ENCODE measurements around the gene GEN1.

The GEN1 gene, protein sequence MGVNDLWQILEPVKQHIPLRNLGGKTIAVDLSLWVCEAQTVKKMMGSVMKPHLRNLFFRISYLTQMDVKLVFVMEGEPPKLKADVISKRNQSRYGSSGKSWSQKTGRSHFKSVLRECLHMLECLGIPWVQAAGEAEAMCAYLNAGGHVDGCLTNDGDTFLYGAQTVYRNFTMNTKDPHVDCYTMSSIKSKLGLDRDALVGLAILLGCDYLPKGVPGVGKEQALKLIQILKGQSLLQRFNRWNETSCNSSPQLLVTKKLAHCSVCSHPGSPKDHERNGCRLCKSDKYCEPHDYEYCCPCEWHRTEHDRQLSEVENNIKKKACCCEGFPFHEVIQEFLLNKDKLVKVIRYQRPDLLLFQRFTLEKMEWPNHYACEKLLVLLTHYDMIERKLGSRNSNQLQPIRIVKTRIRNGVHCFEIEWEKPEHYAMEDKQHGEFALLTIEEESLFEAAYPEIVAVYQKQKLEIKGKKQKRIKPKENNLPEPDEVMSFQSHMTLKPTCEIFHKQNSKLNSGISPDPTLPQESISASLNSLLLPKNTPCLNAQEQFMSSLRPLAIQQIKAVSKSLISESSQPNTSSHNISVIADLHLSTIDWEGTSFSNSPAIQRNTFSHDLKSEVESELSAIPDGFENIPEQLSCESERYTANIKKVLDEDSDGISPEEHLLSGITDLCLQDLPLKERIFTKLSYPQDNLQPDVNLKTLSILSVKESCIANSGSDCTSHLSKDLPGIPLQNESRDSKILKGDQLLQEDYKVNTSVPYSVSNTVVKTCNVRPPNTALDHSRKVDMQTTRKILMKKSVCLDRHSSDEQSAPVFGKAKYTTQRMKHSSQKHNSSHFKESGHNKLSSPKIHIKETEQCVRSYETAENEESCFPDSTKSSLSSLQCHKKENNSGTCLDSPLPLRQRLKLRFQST

DNA sequence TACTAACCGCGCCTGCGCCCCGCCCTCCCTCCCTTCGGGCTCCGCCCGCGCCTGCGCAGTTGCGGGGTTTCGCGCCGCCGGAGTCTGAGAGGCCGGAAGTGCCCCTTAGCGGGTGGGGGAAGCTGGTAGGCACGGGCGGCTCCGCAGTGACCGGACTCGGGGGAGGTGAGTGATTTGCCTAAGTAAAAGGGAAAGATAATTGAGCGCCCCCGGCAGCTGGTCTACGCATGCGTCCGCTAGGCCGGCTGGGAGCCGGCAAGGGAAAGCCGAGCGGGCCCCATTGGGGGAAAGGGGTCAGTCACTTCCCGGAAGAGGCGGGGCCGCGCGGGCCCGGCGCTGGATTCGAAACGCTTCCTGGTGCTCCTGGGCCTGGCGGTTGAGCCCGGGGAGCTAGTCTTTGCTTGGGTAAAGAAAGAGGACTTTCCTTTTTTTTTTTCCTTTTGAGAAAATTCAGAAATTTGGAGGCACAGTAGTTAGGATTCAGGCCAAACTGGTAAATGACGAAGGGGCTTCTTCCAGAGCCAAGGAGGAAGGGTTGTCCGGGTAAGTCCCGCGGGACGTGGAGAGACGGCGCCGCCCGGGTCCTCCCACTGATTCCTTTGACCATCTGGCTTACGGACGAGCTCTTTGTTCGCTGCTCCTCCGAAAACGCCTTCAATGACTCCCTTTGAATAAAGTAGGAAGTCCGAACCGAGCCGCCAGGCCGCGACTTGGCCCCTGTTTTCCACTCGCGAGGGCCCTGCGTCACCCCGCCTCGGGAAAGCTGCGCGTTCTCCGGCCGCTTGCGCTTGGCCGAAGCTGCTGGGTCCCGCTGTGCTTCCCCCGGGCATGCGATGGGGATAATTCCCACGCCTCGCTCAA, at the start of gene GEN1, which contains the start of gene SMC6:
TSS of gene GEN1 (plus strand) at position 336 of the 861 bp plus-strand sequence. CDS start 5,806 bp downstream, outside the sequence.
TSS of gene SMC6 (minus strand) at position 8 of the 861 bp plus-strand sequence. CDS start 7,864 bp downstream, outside the sequence.
- Histone ChIP-seq H3K9me3 (ENCODE audit: control insufficient read depth, low read depth, low read length) (no peaks in the 10 kb centered on the region), H3K4me3 (ENCODE audit: low read length) (peak within 1 kb of the TSS; percentile 96), H3K36me3 (ENCODE audit: control insufficient read depth, low read depth, low read length) (no peaks in the 10 kb centered on the region), H3K27me3 (ENCODE audit: control insufficient read depth, insufficient read depth, low read length) (no peaks in the 10 kb centered on the region), H3K9ac (ENCODE audit: low read length) (peak within 1 kb of the TSS; percentile 94), H3K27ac (ENCODE audit: low read length) (peak within 1 kb of the TSS; percentile 67), H3K4me1 (ENCODE audit: control insufficient read depth, low read depth, low read length) (peaks cover 28% of the 10 kb centered on the region)

DNA sequence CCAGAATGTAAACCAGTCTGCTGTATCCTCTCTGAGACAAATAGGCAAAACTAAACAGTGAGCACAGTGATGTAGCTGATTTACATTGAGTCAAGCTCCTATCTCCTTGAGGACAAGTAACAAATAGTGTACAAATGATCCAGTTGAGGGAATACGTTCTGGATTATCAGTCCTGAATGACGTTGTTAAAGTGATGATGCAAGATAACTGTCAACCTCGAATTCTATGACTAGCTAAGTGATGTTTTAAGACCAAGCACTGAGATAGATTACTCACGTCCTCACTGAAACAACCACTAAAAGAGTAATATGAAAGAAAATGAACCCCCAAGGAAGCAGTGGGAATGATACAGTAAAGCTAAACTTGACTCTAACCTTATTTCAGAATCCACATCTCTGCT, 47.1 kb upstream of the GEN1 start:
- Histone ChIP-seq H3K4me1 (ENCODE audit: control insufficient read depth, low read depth, low read length) (no peaks in the 10 kb centered on the region), H3K4me3 (ENCODE audit: low read length) (no peak overlapping the region), H3K27me3 (ENCODE audit: control insufficient read depth, insufficient read depth, low read length) (no peaks in the 10 kb centered on the region), H3K9me3 (ENCODE audit: control insufficient read depth, low read depth, low read length) (no peaks in the 10 kb centered on the region), H3K9ac (ENCODE audit: low read length) (no peak overlapping the region), H3K36me3 (ENCODE audit: control insufficient read depth, low read depth, low read length) (peaks cover 71% of the 10 kb centered on the region), H3K27ac (ENCODE audit: low read length) (no peak overlapping the region)

DNA sequence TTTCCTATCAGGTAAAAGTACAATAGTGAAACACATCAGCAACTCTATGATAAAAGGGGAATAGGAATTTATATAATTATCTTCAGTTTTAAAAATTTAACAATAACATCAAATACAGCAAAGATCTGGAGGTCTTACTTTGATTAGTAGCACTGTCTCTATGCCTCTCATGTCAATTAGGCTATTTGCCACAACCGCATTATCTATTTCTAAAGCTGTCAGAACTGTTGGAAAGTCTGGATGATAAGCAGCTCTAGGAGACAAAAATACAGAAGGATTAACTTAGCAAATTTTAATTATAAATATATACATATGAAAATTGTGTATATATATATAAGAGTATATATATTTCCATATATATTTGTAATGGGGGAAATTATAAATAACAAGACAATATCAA, 45.4 kb upstream of the GEN1 start:
- Histone ChIP-seq H3K9ac (ENCODE audit: low read length) (no peak overlapping the region), H3K9me3 (ENCODE audit: control insufficient read depth, low read depth, low read length) (no peaks in the 10 kb centered on the region), H3K36me3 (ENCODE audit: control insufficient read depth, low read depth, low read length) (peaks cover 75% of the 10 kb centered on the region), H3K27ac (ENCODE audit: low read length) (no peak overlapping the region), H3K4me1 (ENCODE audit: control insufficient read depth, low read depth, low read length) (no peaks in the 10 kb centered on the region), H3K27me3 (ENCODE audit: control insufficient read depth, insufficient read depth, low read length) (no peaks in the 10 kb centered on the region), H3K4me3 (ENCODE audit: low read length) (no peak overlapping the region)

DNA sequence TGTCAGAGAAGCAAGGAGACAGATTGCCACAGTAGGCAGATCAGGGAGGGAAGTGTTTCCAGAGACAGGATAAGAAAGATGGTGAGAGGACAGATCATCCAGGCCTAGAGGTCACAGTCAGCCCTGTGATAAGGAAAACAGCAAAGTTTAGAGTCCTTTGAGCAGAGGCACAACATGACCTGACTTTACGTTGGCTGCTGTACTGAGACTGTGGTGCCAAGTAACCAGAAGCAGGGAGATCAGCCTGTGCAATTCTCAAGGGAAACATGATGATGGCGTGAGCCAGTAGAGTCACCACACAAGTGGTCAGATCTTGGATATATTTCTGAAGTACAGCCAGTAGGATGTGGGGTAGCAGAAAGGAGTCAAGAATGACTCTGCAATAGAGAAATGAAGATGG, 44.0 kb upstream of the GEN1 start:
- Histone ChIP-seq H3K4me1 (ENCODE audit: control insufficient read depth, low read depth, low read length) (no peaks in the 10 kb centered on the region), H3K27me3 (ENCODE audit: control insufficient read depth, insufficient read depth, low read length) (no peaks in the 10 kb centered on the region), H3K36me3 (ENCODE audit: control insufficient read depth, low read depth, low read length) (peaks cover 80% of the 10 kb centered on the region), H3K4me3 (ENCODE audit: low read length) (no peak overlapping the region), H3K9me3 (ENCODE audit: control insufficient read depth, low read depth, low read length) (no peaks in the 10 kb centered on the region), H3K9ac (ENCODE audit: low read length) (no peak overlapping the region), H3K27ac (ENCODE audit: low read length) (no peak overlapping the region)

DNA sequence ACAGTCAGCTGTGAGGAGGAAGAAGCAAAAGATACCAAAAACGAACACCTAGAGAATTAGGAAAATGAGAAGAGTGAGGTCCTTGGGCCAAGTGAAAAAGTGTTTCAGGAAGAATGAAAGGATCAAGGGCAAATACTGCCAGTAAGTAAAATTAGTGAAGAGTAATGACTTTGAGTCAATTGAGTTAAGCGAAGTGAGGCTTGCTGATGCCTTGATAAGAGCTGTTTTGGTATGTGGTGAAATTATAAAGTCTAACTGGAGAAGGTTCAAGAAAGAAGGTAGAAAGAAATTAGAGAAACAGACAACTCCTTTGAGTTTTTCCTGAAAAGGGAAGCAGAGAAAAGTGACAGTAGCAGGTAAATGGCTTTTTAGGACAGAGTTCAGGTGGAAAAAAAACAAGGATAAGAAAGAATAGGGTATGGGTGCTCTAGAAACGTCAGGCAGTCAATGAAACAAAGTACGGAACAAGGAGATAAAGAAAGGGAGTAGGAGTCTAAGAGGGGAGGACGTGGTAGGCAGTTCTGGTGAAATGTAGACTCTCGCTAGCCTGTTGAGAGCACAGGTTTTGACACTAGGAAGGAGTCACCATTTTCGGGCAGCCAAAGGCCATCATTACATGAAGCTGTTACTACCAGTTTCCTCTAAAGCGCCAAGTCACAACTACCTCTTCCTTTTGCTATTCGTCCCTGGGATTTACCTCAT, 43.2 kb upstream of the GEN1 start:
- no peak overlapping the region for H3K9ac ChIP-seq (ENCODE audit: low read length)
- no peak overlapping the region for H3K4me3 ChIP-seq (ENCODE audit: low read length)
- H3K9me3 ChIP-seq (ENCODE audit: control insufficient read depth, low read depth, low read length), result no peaks in the 10 kb centered on the region
- H3K36me3 ChIP-seq (ENCODE audit: control insufficient read depth, low read depth, low read length), result peaks cover 80% of the 10 kb centered on the region
- H3K27me3 ChIP-seq (ENCODE audit: control insufficient read depth, insufficient read depth, low read length), result no peaks in the 10 kb centered on the region
- H3K4me1 ChIP-seq (ENCODE audit: control insufficient read depth, low read depth, low read length), result no peaks in the 10 kb centered on the region
- no peak overlapping the region for H3K27ac ChIP-seq (ENCODE audit: low read length)

DNA sequence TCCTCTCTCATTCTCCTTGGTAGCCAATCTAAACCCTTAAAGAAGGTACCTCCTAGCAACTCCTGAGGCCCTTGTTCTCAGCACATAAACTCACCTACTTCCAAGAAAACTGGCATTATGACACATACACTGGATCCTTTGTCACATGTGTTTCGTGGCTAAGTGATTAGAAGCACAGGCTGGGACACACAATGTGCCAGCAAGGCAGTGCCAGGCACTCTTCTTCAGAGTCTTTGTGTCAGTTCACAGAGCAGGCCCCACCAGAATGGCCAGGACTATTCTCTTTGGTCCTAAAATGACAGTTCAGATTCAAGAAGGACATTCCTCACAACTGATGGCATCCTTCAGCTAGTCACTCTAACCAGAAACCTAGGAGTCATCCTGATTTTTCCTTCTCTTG, 40.6 kb upstream of the GEN1 start:
- no peak overlapping the region for H3K4me3 ChIP-seq (ENCODE audit: low read length)
- H3K9me3 ChIP-seq (ENCODE audit: control insufficient read depth, low read depth, low read length), result no peaks in the 10 kb centered on the region
- no peak overlapping the region for H3K9ac ChIP-seq (ENCODE audit: low read length)
- no peak overlapping the region for H3K27ac ChIP-seq (ENCODE audit: low read length)
- peaks cover 72% of the 10 kb centered on the region for H3K36me3 ChIP-seq (ENCODE audit: control insufficient read depth, low read depth, low read length)
- H3K4me1 ChIP-seq (ENCODE audit: control insufficient read depth, low read depth, low read length), result no peaks in the 10 kb centered on the region
- no peaks in the 10 kb centered on the region for H3K27me3 ChIP-seq (ENCODE audit: control insufficient read depth, insufficient read depth, low read length)

DNA sequence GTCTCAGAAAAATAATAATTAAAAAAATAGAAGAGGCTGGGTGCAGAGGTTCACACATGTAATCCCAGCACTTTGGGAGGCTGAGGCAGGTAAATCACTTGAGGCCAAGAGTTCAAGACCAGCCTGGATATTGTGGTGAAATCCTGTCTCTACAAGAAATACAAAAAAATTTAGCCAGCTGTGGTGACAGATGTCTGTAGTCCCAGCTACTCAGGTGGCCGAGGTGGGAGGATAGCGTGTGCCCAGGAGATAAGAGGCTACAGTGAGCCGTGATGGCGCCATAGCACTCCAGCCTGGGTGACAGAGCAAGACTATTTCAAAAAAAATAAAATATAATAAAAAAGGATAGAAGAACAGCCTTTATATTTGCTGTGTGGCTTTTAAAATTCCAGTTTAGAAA, 36.3 kb upstream of the GEN1 start:
- Histone ChIP-seq H3K4me3 (ENCODE audit: low read length) (no peak overlapping the region), H3K4me1 (ENCODE audit: control insufficient read depth, low read depth, low read length) (no peaks in the 10 kb centered on the region), H3K27ac (ENCODE audit: low read length) (no peak overlapping the region), H3K36me3 (ENCODE audit: control insufficient read depth, low read depth, low read length) (peaks cover 77% of the 10 kb centered on the region), H3K9ac (ENCODE audit: low read length) (no peak overlapping the region), H3K9me3 (ENCODE audit: control insufficient read depth, low read depth, low read length) (no peaks in the 10 kb centered on the region), H3K27me3 (ENCODE audit: control insufficient read depth, insufficient read depth, low read length) (no peaks in the 10 kb centered on the region)

DNA sequence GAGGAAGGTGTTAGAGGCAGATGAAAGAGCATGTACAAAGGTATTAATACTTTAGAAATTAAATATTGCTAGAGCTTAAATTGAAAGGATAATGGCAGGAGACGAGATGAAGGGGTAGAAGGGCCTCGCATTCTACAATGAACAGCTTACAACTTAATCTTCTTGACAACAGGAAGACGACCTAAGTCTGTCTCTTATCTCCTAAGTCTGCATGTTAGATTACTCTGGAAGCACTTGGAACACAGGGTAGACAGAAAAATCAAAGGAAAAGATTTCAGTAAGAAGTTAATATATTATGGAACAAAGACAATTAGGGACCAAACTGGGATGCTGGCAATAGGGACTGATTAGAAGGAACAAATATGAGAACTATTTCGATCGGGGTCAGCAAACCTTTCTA, 35.2 kb upstream of the GEN1 start:
- H3K27me3 ChIP-seq (ENCODE audit: control insufficient read depth, insufficient read depth, low read length), result no peaks in the 10 kb centered on the region
- no peak overlapping the region for H3K27ac ChIP-seq (ENCODE audit: low read length)
- no peak overlapping the region for H3K9ac ChIP-seq (ENCODE audit: low read length)
- peaks cover 76% of the 10 kb centered on the region for H3K36me3 ChIP-seq (ENCODE audit: control insufficient read depth, low read depth, low read length)
- no peak overlapping the region for H3K4me3 ChIP-seq (ENCODE audit: low read length)
- H3K9me3 ChIP-seq (ENCODE audit: control insufficient read depth, low read depth, low read length), result no peaks in the 10 kb centered on the region
- no peaks in the 10 kb centered on the region for H3K4me1 ChIP-seq (ENCODE audit: control insufficient read depth, low read depth, low read length)

DNA sequence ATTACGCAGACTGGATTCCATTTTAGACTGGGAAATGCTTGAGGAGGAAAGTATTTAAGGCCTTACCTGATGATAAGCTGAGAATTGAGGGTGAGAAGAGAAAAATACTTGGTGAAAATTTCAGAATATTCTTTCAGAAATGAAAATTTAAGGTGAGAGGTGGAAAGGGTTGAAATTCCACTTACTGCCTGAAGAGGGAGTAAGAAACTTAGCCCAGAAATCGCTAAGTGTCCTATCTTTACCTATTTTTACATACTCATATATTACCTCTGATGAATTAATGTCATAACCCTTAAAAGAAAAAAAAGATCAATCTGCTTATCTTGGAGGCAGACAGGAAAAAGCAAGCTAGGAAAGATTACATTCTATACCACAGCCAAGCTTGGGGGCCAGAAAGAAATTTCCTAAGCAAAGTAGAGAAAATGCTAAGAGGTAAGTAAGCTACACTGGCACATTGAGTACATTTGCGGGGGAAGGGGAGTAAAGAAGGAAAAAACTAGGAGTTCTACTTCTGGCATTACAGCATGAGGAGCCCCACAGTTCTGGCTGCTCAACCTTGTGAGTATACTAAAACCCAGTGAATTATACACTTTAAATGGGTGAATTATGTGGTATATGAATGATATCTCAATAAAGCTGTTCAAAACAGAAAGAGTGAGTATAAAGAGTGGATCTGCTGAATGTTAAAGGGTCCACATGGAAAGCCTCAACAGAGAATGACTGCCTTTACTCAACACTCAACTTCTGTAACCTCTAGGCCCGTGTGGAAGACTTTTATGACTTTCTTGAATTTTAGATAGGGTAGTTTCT, 34.2 kb upstream of the GEN1 start:
- Histone ChIP-seq H3K27ac (ENCODE audit: low read length) (no peak overlapping the region), H3K27me3 (ENCODE audit: control insufficient read depth, insufficient read depth, low read length) (no peaks in the 10 kb centered on the region), H3K9me3 (ENCODE audit: control insufficient read depth, low read depth, low read length) (no peaks in the 10 kb centered on the region), H3K36me3 (ENCODE audit: control insufficient read depth, low read depth, low read length) (peaks cover 74% of the 10 kb centered on the region), H3K4me1 (ENCODE audit: control insufficient read depth, low read depth, low read length) (no peaks in the 10 kb centered on the region), H3K9ac (ENCODE audit: low read length) (no peak overlapping the region), H3K4me3 (ENCODE audit: low read length) (no peak overlapping the region)

DNA sequence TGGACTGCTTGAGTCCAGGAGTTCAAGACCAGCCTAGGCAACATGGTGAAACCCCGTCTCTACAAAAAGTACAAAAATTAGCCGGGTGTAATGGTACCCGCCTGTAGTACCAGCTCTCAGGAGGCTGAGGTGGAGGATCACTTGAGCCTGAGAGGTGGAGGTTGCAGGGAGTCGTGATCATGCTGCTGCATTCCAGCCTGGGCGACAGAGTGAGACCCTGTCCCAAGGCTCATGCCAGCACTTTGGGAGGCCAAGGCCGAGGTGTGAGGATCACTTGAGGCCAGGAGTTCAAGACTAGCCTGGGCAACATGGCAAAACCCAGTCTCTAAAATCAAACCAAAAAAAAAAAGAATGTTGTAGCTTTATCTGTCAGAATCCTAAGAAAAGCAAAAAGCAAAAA, 25.7 kb upstream of the GEN1 start:
- no peaks in the 10 kb centered on the region for H3K27me3 ChIP-seq (ENCODE audit: control insufficient read depth, insufficient read depth, low read length)
- no peak overlapping the region for H3K9ac ChIP-seq (ENCODE audit: low read length)
- H3K9me3 ChIP-seq (ENCODE audit: control insufficient read depth, low read depth, low read length), result no peaks in the 10 kb centered on the region
- H3K36me3 ChIP-seq (ENCODE audit: control insufficient read depth, low read depth, low read length), result peaks cover 70% of the 10 kb centered on the region
- H3K4me1 ChIP-seq (ENCODE audit: control insufficient read depth, low read depth, low read length), result peaks cover 5% of the 10 kb centered on the region
- no peak overlapping the region for H3K4me3 ChIP-seq (ENCODE audit: low read length)
- no peak overlapping the region for H3K27ac ChIP-seq (ENCODE audit: low read length)
